HG03095 (cell line): ENCODE data around the gene FAM219A.
"Not testable (repeated sequence)": the region's sequence is repeated elsewhere in the genome, so short reads cannot be mapped to it uniquely, and the experiment has no call there.

Experiments
- ATAC-seq: cut with Tn5 transposase; IDR thresholded peaks from one replicate; pipeline ENCODE4 v1.9.1; 2021; ENCODE audit warnings: moderate library complexity; ENCODE audit not compliant: unreplicated experiment

The FAM219A gene

DNA sequence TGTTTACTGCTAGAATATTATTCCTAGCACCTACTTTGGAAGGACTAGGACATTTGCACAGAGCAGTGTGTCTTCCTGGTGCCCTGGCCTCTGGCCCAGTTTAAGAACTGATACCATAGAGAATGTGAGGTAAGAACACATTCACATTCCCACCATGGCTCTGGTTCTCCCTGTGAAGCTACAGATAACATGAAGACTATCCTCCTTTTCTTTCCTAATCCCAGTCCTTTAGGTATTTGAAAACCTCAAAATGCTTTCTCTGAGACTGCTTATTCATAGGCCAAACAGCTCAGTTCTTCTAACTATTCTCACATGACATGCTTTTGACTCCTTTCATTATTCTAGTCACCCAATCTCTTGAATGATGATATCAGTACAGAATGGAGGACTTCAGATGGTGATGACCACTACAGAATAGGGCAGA, 11.9 kb downstream of the FAM219A start:
- ATAC-seq = no peak

DNA sequence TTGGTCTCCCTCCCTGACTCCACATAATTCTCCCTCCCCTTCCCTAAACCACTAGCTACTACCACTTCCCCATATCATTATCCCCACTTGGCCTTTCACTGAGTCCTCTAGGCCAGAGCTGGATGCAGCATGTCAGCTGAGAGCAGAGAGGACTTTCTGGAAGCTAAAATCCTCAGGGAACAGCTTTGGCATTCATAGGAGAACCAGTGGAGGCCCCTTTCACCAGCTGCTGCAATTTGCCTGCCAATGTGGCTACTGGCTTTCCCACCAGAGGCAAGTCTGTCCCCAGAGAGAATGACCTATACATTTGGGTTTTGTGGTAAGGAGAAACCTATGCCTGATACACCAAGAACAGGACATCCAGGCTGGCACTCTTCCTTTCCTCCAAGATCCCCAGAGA, 14.4 kb downstream of the FAM219A start:
- no peak for ATAC-seq

DNA sequence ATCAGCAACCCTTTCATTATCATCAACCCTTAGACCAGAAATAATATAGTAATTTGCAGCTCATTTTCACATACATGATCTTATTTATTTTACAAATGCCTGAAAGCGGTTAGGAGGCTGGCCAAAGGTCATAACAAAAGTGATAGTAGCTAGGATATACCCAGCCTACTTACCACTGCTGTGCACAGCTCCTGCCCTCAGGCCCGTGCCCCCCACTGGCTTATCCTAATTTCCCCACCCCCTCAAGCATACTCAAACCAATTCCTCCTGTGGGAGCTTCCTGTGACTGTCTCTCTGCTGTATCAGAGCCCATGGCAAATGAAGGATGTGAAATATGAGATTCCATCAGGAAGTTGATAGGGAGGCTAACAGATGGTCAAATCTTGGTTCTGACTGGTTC, 14.8 kb downstream of the FAM219A start:
- ATAC-seq = no peak

DNA sequence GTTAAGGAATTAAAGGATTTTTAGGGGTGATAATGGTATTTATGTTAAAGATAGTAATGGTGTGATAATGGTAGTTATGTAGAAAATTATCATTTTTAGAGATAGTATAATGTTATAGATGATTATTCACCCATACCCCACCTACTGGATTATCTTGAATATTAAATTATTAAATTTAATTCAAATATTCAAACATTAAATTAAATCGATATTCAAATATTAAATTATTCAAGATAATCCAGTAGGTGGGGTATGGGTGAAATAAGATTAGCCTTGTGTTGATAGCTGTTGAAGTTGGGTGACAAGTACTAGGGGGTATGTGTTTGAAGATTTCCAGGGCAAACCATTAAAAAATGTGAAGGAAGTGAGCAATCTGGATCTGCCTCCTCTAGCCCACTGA, 15.6 kb downstream of the FAM219A start:
- ATAC-seq = no peak

DNA sequence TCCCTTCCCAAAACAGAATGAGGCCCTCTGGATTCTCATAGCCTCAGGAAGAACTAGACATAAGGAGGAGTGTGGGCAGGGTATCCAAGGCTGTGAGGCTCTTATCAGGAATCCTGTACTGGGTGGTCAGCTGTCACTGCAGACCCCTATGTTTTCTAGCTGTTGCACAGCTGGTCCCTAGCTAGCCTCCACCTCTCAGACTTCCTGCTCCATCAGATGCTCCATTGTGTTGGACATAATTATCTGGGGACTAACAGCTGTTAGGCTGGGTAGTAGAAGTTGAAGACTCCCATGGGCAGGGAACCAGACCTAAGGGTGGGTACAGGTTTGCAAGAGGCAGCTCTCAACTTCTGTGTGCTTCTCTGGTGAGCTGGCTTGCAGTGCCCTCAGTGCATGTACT, 18.4 kb downstream of the FAM219A start:
- no peak for ATAC-seq

DNA sequence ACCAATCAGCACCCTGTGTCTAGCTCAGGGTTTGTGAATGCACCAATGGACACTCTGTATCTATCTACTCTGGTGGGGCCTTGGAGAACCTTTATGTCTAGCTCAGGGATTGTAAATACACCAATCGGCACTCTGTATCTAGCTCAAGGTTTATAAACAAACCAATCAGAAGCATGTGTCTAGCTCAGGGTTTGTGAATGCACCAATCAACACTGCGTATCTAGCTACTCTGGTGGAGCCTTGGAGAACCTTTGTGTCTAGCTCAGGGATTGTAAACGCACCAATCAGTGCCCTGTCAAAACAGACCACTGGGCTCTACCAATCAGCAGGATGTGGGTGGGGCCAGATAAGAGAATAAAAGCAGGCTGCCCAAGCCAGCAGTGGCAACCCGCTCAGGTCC, 19.9 kb downstream of the FAM219A start:
- not testable (repeated sequence) for ATAC-seq

DNA sequence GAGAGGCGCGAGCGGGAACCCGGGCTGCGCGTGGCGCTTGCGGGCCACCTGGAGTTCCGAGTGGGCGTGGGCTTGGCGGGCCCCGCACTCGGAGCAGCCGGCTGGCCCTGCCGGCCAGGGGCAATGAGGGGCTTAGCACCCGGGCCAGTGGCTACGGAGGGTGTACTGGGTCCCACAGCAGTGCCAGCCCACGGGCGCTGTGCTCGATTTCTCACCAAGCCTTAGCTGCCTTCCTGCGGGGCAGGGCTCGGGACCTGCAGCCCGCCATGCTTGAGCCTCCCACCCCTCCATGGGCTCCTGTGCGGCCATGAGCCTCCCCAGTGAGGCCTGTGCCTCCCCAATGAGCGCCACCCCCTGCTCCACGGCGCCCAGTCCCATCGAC, 20.5 kb downstream of the FAM219A start:
- ATAC-seq = not testable (repeated sequence)

DNA sequence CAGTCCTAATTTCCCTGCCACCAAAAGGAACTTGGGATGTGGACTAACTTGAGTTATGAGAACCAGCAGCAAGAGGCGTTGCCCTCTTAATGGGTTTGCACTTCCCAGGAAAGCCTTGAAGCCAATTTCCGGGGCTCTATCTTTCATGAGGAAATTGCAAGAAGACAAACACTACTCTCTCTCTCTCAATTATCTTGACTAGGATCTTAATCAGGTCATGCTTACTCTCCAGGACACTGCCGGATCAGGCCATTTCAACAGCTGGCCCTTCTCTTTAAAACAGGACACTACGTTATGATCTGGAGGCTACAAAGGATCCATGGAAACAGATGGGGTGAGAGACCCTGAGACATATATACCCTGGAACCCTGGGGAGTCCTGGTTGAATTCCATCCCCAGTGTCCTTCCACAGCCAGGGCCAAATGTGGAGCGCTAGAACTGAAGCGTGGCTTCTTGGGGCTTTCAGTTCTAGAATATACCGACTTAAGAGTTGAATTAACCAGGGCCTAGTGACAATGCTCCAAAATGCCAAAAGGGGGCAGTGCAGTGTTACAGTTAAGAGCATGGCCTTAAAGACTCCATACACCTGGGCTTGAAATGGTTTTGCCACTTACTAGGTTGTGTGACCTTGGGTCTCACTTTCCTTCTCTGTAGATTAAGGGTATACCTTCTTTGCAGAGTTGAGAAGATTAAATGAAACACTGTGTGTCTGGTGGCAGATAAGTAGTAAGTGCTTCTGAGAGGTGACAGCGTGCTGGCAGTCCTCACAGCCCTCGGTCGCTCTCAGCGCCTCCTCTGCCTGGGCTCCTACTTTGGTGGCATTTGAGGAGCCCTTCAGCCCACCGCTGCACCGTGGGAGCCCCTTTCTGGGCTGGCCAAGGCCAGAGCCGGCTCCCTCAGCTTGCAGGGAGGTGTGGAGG, 21.1 kb downstream of the FAM219A start:
- peak; percentile 65 for ATAC-seq

- ATAC-seq = no peak
Measured at GRCh38 chr9:34431667-34432066, 26.7 kb downstream of the FAM219A start.

GRCh38 chr9:34430843-34431437, 27.4 kb downstream of the FAM219A start:
- ATAC-seq = no peak

DNA sequence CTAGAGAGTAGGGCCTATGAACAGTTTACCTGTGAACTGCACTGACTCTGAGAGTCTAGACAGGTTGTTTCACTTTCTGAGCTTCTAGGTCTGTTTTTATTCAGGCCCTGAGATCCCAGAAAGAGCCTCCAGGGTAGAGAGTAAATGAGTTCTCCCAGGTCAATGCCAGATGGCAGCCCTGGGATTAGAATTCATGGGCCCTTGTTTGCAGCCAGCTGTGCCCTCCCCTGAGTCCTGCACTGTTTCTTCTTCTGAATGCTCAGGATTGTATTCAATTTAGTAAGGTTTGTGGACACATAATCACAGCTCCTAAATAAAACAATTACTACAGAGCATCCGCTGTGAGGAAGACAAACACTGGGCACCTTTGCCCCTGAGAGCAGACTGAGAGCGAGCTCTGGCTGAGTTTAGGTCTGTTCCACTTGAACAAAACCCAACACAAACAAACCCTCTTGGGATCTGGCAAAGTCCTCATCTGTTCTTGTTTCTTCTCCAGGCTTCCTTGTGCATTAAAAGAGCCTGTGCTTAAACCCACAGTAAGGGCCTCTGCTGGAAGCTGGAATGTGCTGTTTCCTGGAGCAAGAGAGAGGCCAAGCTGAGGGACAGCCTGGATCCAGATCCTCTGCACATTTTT, 29.9 kb downstream of the FAM219A start:
- no peak for ATAC-seq

GRCh38 chr9:34426347-34427074, 31.9 kb downstream of the FAM219A start:
- ATAC-seq = no peak

- ATAC-seq = no peak
Measured at GRCh38 chr9:34419716-34420504, 38.5 kb downstream of the FAM219A start.

DNA sequence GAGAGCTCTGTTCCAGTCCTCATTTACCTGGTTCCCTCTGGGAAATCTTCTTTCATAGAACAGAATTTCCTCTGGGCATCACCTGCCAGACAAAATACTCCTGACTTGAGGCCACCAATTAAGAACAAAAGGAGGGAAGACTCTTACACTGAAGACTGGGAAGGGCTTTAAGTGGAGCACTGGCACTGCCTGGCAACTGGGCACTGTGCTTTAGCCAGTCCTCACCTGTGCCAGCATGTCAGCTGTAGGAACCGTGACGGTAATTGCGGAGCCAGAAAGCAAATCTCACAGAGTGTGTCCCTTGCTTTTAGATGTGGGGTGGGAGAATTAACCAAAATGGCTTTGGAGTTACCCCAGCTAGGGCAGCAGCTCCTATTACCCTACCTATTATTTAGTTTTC, 40.6 kb downstream of the FAM219A start:
- no peak for ATAC-seq

DNA sequence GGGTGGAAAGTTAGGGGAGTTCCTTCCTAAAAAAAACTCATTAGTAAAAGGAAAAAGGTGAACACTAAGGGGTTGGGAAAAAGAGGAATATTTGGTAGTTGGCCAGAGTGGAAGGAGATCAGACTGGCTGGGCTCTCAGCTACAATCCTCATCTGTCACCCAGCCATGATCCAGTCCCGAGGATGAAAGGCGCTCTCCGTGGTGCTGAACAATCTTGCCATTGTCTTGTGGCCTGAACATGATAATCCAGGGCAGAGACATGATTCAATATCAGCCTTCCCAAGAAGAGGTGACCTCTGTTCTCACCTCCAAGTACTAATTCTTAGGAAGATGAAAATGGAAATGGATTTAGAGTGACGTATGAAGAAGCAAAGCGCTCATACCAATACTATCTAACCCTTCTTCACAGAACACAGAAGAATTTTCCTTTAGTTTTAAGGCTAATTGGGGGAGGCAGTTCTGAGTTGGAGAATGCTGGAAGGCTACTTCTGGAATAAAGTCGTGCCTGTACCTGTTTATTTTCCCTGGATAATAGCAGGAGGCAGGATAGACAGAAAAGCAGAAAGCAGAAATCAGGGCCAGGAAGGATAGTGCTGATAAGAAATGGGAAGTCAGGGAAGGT, 45.0 kb downstream of the FAM219A start:
- no peak for ATAC-seq

DNA sequence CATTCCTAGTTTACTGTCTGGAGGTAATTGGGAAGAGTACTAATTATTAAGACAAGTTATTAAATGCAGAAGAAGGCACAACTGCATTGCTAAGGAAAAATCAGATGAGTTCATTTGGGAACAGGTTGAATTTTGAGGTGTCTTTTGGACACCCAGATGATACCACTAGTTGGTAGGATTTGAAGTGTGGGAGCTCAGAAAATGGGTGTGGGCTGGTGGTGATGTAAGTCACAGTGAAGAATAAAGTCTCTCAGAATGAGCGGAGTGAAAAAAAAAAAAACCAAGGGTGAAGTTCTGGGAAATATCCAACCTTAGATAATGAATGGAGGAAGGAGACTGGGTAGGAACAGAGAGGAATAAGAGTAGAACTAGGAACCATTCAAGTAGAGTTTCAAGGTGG, 46.0 kb downstream of the FAM219A start:
- ATAC-seq = no peak

- no peak for ATAC-seq
Measured at GRCh38 chr9:34409154-34409553, 49.2 kb downstream of the FAM219A start.

DNA sequence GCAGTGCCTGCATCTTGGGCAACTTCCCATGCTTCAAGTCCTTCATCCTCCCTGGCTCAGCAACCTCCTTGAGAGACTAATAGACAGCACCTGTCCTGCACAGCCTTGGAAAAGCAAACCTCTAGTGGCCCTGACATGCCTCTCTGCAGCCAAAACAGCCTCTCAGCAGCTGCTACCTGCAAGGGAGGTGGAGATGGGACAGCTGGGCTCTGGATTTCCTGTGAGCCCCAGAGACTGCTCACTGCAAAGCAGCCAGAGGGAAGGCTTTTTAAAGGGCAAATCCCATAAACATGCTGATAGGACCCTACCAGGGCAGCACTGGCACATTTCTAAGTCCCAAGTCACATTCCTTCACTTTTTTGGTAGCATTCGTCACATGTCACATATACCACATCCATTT, 50.2 kb downstream of the FAM219A start:
- ATAC-seq = no peak

DNA sequence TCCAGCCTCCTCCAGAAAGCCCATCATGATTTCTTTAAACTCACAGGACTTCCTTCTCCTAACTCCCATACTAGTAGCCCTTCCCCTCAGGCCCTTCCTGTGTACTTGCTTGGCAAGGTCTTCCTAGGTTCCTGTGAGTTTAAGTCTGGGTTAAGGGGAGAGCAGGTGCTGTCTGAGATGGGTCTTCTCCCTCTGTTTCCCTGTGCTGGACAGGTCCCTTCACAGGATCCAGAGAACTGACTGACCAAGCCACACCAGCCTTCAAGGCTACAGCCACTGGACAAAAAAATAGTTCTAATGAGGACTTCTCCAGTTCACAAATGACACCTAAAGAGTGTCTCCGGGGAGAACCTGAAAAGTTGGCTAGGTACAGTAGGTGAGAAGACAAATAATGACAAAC, 52.2 kb downstream of the FAM219A start:
- ATAC-seq = no peak

- ATAC-seq = no peak
Measured at GRCh38 chr9:34405719-34406118, 52.7 kb downstream of the FAM219A start.
